ENCODE data around the gene TMEM163.

DNA sequence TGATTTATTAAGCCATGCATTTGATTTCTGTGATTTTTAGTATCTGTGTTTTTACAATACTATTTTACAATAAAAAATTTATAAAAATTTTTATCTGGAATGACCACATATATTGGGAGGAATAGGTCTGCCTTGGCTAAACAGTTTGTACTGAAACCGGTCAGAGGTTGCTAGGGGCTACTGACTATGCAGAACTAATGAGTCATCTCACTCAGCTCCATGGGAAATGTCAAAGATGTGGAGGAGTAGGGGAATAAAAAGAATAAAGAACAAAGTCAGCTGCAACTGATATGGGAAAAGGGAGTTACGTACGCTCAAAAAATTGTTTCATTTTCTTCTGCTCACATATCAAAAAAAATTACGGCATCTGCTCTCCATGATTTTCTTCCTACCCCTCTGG, 8.6 kb upstream of the TMEM163 start:
- TF ChIP-seq, protein P1, sequence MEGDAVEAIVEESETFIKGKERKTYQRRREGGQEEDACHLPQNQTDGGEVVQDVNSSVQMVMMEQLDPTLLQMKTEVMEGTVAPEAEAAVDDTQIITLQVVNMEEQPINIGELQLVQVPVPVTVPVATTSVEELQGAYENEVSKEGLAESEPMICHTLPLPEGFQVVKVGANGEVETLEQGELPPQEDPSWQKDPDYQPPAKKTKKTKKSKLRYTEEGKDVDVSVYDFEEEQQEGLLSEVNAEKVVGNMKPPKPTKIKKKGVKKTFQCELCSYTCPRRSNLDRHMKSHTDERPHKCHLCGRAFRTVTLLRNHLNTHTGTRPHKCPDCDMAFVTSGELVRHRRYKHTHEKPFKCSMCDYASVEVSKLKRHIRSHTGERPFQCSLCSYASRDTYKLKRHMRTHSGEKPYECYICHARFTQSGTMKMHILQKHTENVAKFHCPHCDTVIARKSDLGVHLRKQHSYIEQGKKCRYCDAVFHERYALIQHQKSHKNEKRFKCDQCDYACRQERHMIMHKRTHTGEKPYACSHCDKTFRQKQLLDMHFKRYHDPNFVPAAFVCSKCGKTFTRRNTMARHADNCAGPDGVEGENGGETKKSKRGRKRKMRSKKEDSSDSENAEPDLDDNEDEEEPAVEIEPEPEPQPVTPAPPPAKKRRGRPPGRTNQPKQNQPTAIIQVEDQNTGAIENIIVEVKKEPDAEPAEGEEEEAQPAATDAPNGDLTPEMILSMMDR (IDR thresholded peaks at IDR 0.05) = no peak
- TF ChIP-seq POLR2A (IDR thresholded peaks at IDR 0.05) = no peak
